ENCODE measurements around the gene ZNF79.

ZNF79 gene

GRCh38 chr9:127386981-127387380, 37.2 kb upstream of the ZNF79 start:
- no peak for DNase-seq (ENCODE audit: low read depth)
- TF ChIP-seq, protein P1, sequence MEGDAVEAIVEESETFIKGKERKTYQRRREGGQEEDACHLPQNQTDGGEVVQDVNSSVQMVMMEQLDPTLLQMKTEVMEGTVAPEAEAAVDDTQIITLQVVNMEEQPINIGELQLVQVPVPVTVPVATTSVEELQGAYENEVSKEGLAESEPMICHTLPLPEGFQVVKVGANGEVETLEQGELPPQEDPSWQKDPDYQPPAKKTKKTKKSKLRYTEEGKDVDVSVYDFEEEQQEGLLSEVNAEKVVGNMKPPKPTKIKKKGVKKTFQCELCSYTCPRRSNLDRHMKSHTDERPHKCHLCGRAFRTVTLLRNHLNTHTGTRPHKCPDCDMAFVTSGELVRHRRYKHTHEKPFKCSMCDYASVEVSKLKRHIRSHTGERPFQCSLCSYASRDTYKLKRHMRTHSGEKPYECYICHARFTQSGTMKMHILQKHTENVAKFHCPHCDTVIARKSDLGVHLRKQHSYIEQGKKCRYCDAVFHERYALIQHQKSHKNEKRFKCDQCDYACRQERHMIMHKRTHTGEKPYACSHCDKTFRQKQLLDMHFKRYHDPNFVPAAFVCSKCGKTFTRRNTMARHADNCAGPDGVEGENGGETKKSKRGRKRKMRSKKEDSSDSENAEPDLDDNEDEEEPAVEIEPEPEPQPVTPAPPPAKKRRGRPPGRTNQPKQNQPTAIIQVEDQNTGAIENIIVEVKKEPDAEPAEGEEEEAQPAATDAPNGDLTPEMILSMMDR (IDR thresholded peaks at IDR 0.05; ENCODE audit: insufficient read depth, low read depth, low read length, missing control alignments): no peak
- no peak overlapping the region for H3K4me3 ChIP-seq (ENCODE audit: low read length)

GRCh38 chr9:127388037-127388855, 35.9 kb upstream of the ZNF79 start:
- H3K4me3 ChIP-seq (ENCODE audit: low read length): no peak overlapping the region
- peak; percentile 97 for DNase-seq (ENCODE audit: low read depth)
- TF ChIP-seq, protein P1 (IDR thresholded peaks at IDR 0.05; ENCODE audit: insufficient read depth, low read depth, low read length, missing control alignments): no peak

GRCh38 chr9:127388856-127389238, 35.3 kb upstream of the ZNF79 start:
- DNase-seq (ENCODE audit: low read depth): no peak
- H3K4me3 ChIP-seq (ENCODE audit: low read length): no peak overlapping the region
- TF ChIP-seq, protein P1 (IDR thresholded peaks at IDR 0.05; ENCODE audit: insufficient read depth, low read depth, low read length, missing control alignments): no peak

DNA sequence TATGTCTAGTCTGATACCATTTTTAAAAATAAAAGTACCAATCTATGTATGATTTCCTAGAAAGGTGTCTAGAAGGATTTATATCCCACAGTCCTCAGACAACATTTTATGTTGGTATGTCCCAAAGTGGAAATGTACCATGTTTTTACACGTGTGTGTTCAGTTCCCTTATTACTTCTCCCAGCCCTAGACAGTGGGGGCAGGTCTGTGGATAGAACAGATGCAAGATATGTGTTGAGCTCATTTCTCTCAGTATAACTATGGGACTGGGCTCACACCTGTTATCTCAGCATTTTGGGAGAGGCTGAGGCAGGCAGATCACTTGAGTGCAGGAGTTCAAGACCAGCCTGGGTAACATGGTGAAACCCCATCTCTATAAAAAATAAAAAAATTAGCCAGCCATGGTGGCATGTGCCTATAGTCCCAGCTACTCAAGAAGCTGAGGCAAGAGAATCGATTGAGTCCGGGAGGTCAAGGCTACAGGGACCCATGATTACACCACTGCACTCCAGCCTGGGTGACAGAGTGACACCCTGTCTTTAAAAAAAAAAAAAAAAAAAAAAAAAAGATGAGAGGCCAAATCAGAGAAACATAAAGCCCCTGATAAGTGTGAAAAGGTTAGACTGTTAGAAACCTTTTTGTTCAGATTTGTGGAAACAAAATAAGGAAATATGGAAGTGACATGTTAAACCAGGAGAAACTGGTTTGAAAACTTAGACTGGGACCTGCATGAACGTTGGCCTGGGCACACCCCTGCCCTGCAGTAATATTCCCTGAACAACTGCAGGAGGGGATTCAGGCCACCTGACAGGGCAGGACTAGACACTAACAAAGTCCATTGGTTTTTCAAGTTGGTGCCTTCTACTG, 34.6 kb upstream of the ZNF79 start:
- H3K4me3 ChIP-seq (ENCODE audit: low read length): no peak overlapping the region
- TF ChIP-seq, protein P1 (IDR thresholded peaks at IDR 0.05; ENCODE audit: insufficient read depth, low read depth, low read length, missing control alignments): no peak
- no peak for DNase-seq (ENCODE audit: low read depth)

DNA sequence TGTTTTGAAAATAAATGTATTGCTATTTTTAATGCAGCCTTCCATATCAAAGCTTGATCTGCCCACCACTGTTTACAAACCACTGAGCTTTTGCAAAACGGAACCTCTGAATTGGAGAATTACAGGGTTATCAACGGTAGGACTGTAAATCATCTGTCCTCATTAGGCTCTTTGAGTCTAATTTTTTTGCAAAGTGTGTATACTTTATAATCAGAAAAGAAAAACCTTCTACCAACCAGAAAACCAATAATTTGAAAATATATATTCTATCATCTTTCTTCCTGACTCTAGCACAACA, 34.0 kb upstream of the ZNF79 start:
- TF ChIP-seq, protein P1 (IDR thresholded peaks at IDR 0.05; ENCODE audit: insufficient read depth, low read depth, low read length, missing control alignments): no peak
- no peak overlapping the region for H3K4me3 ChIP-seq (ENCODE audit: low read length)
- DNase-seq (ENCODE audit: low read depth): no peak

DNA sequence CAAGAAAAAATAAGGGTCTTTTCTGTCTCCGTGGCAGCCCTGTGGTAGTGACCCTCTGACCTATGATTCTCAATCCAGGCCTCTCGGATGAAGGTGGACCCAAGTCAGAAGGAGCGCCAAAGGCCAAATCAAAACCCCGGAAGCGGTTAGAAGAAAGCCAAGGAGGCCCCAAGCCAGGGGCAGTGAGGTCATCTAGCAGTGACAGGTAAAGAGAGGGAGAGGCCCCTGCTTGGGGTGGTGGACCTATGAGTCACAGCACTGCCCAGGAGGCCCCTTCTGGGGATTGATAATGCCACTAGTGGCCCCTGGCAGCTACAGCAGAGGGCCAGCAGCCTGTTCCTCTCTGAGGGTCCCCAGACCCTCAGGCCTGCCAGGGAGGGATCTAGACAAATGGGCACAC, 33.6 kb upstream of the ZNF79 start:
- TF ChIP-seq, protein P1 (IDR thresholded peaks at IDR 0.05; ENCODE audit: insufficient read depth, low read depth, low read length, missing control alignments): no peak
- H3K4me3 ChIP-seq (ENCODE audit: low read length): no peak overlapping the region
- DNase-seq (ENCODE audit: low read depth): no peak
